H4 (cell line): ENCODE data around the gene DUSP9. TPM values are rescaled to one million over a fixed set of nuclear protein-coding genes. Genes with fewer than 3 reads are reported as not detected.

ENCODE experiments used
- DNase-seq: peaks from one replicate; pipeline ENCODE4 v3.0.0-alpha.2; 2015; ENCODE audit warnings: low spot score
- total RNA-seq: library from RNA; depleted of rRNA; stranded (reverse); fragments of >200 nt; shearing (Covaris generic); gene quantifications from 2 replicates; pipeline ENCODE4 v1.2.3, GENCODE V29; 2014

Gene DUSP9
- total RNA-seq, 1 experiment from 2014 or later, result 1.3 TPM

DNA sequence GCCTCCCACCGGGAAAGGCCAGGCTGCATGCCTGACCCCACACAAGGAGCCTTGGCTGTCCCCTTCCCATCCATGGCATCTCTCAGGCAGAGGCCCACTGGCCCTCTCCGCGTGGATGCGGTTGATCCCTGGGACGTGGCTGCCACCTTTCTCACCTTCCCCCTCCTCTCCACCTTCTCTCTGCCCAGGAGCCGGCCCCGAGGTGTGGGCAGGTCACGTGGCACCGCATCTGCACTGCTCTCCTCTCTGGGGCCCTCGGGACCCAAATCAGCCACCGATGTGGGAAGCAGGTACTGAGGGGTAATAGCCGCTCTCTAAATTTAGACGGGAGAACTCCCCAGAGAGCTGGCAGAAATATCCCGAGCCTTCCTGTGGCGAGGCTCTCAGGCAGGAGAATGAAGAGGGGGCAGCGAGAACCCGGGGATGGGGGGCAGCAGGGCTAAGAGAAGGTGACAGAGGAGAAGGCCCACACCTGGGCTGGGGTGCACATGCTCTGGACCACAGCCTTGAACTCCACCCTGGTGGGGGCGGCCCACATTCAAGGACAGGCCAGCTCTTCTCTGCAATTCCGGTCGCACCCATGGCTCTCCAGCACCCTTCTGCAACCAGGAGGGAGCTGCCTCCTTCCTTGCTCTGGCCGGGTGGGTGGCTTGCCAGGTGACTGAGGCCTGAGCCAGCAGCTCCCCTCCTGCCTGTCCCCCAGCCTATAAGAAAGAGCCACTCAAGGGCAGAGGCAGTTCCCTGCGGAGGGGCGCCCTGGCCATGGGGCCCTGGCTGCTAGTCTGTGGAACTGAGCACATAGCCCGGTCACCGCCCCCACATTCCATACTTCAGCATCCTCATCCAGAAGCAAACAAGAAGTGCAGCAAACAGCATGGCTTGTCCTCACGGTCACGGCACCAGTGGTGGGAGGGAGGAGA lies 9.6 kb upstream of the DUSP9 start:
- DNase-seq, result no peak

DNA sequence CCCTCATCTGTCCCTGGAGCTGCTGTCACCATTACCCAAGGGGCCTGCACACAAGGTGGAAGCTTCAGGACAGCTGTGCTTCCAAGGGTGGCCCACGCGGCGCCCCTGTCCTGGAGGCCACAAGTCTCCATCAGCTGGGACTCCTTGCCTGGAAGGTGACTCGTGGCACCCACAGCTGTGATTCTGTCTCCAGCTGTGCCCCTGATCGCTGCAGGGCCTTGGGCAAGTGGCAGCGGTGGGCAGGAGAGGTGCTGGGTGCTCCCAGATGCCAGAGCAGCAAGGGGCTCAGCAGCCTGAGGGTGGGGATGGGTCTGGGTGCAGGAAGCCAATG lies 9.0 kb upstream of the DUSP9 start:
- no peak for DNase-seq

DNA sequence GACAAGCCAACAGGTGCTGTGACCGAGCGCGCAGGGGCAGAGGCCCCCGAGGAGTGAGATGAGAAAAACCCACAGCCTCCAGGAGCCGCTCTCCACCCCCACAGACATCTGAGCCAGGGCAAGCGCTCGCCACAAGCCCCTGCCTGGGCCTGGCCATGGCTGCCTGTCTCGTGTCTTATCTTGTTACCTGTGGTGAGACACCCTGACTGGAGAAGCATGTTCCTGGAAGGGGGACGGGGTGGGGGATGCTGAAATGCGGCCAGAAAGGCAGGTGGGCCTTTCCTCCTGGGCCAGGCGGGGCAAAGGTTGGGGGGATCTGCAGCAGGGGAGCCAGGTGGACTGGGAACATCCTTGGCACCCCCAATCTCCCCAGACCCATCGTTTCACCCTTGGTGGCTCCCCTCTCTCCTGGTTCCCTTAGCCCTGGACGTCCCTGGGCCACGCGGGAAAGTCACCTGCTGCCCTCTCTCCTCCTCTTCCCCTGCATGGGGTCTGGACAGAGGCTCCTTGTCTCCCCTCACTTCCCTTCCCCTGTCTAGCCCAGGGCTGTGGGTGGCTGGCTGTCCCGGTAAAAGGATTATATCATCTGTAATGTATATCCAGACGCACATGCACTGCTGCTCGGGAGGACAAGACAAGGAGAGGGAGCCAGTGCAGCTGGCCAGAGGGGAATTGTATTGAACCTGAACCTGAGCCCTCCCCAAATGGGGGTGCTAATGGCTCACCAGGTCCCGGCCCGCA lies 8.4 kb upstream of the DUSP9 start:
- DNase-seq, result no peak

DNA sequence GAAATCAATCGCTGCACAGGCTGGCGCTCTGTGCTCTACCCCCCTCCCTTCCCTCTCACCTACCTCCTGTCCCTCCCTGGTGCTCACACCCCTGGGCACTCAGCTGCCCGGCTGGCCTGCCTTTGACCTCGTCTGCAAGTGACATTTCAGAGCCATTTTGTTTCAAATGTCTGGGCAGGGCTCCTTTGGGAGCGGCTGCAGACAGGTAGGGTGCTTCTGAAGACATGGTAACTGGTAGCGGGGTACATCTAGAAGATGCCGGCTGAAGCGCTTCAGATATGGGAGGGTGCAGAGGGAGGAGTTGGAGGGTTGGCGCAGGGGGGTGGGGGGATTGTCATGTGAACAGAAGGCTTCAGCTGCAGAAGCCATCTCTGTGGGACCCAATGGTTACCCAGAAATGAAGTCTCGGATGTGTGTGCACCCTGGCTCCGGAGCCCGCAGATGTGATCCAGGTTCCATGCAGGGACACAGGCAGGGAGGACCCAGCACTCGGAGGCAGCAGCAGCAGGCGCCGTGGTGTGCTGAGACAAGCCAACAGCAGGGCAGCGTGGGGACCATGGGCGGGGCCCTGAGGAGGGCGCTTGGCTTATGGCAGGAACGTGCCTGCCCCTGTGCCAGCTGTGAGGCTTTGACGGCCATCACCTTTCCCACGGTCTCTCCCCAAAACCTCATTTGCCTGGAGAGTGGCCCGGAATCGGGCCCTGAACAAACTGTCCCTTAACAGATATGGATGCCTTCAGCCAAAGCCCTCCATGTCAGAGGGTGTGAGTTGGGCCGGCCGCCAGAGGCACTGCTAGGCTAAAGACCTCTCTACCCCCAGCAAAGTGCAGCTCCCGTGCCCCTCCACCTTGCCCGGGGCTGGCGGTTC lies 7.6 kb upstream of the DUSP9 start:
- DNase-seq, result no peak

DNA sequence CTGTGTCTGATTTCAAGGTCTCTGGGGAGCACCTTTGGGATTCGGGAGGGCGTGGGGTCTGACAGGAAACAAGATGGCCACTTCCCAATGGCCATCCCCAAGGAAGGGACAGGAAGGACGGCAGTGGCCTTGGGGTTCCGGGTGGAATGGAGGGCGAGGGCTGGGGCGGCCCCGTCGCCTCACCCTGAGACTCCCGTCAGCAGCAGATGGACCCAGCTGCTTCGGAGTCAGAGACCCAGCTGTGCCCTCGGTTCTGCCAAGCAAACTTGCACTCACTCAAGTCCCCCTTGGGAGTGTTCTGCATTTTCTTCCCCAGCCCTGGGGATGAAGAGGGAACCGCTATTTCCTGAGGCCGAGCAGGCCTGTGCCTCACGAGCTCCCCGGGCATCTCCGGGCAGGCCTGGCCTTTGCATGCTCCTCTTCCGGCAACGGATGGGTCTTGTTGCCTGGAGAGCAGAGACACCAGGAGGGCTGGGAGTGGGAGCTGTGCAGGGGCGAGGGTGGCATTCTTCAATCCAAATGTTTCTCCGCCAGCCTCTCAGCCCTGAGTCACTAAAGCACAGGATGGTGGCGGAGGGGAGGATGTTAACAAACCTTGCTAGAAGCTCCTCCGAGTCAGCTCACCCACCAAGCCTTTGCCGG lies 6.8 kb upstream of the DUSP9 start:
- DNase-seq, result no peak

DNA sequence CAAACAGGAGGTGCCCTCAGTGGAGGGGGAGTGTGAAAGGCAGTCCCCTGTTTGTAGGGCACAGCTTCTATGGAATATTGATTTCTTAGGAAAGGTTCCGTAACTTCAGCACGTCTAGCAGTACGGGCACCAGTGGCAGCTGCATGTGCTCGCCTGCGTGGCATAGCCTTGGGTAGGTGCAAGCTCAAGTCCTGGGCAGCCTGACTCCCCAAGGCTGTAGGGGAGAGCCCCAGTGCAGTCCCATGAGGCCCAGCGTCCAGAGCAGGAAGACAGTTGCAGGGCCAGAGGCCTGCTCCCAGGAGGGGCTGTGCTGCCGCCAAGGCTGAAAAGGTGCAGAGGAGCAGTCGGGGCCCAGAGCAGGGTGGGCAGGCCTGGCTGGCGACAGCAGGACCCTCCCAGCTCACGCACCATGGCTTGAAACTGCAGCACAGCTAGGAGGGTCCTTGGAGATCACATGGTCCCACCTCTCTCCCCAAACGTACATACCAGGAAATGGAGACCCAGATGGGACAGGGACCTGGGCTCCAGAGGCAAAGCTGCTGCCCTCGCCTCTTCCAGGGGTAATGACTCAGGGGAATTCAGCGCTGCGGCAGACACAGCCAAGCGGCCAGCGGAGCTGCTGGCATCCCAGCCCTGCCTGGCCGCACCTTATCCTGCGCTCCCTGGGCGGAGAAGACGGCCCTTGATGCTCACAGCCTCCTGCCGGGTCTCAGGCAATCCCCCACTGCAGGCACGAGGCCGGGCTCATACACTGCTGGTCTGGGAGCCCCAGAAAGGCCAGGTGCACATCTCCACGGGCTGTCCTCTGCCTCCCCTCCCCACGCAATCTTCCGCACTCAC lies 6.0 kb upstream of the DUSP9 start:
- DNase-seq, result no peak

DNA sequence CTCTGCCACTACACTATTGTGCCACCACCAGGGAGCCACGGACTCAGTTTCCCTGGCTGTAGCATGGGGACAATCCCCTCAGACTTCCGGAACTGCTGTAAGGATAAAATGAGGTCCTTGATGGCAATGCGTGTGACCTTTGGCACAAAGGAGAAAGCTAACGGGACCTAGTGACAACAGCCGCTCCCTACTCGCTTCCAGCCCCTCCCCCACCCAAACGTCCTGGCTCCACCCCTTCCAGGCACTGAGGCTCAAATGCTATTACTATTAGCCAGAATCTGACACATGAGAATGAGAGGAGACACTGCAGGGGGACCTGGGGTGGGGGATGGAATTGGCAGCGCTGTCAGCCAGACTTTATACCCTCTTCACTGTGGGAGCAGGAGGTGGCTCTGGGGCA lies 5.4 kb upstream of the DUSP9 start:
- DNase-seq, result no peak

DNA sequence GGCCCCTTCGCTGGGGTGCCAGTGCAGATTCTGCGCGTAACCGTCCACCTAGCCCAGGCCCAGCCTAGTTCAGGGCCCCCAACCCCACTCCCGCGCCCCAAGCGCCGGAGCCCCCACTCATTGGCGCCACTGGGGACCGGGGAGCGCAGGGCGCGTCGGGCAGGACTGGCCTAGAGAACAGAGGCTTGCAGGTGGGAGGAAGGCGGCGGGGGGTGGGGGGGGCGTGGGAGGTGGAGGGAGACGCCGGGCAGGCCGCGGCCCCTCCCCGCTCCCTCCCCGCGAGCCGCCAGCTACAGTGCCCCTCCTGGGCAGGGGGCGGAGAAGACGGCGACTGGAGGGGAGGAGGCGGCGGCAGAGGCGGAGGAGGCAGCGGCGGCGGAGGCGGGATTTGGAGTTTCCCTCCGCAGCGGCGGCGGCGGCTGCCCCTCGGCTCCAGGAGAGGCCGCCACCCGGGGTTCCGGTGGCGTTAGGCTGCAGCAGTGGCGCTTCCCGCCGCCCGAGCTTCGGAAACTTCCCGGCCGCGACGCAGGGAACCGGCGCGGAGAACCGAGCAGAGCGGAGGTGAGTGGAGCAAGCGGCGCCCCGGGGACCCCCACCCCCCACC lies 4.8 kb upstream of the DUSP9 start:
- no peak for DNase-seq

DNA sequence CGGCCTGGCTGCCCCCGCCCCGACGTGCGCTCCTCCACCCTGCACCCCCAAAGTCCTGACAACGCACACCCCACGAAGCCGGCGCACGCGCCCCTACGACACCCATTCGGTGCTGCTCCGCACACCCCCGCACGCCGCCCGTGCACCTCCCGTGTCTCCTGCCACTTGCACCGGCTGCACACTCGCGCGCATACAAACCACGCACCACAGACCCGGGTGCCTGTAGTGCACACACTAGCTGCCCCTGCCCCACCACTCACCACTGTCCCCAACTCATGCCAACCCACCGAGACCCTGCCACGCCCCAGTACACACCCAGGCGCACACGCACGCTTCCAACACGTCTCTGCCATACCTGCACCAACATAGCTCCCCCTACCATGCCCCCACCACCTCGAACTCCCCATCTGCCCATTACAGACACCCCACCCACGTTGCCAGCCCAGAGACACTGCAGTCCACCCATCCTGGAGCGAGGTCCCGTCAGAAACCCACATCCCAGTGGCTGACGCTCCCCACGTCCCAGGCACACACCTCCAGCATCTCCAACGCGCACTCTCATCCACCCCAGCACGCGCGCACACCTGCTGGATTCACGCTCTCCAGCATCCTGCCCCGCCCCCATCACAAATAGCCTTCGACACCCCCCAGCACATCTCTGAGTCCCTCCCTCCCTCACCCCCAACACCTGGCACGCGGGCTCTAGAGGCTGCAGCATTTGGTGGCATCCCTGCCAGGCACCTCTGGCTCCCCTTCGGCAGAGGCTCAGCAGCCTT lies 4.2 kb upstream of the DUSP9 start:
- DNase-seq, result no peak

DNA sequence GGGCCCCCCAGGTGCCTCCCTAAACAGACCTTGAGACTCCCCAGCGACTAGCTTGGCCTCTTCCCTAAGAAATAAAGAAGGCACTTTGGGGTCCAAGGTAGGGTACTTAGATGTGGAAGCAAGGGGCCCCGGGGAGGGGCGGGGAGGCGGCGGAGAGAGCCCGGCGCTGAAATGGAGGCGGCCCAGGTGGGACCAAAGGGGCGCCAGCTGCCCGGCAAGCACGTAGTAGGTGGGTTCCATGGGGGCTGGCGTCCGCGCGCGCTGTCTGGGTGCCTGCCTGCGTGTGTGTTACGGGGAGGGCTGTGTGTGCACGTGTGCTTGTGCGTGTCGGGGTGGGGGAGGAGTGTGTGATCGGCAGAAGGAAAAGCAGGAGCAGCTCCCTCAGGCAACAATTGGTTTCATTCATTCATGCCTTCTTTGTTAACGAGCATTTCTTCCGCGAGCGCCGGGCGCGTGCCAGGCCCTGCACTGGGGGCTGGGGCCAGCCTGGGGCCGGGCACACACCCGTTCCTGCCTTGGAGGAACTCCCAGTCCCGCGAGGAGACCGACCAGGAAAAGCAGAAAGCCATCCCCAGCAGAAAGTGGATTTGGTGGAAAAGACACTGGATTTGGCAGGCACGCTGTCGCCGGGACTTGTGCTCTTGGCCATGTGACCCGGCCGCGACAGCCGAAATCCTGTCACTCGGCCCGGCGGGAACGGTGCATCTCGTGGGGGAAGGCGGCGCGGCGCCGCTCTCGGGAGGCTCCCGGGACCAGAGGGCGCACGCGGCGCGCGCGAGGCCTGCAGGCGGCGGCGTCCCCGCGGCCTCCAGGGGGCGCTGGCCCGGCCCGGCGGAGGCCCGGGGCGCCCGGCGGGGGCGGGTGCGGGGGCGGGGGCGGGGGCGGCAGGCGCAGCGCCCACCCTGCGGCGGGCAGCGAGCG lies 3.3 kb upstream of the DUSP9 start:
- DNase-seq, result no peak

DNA sequence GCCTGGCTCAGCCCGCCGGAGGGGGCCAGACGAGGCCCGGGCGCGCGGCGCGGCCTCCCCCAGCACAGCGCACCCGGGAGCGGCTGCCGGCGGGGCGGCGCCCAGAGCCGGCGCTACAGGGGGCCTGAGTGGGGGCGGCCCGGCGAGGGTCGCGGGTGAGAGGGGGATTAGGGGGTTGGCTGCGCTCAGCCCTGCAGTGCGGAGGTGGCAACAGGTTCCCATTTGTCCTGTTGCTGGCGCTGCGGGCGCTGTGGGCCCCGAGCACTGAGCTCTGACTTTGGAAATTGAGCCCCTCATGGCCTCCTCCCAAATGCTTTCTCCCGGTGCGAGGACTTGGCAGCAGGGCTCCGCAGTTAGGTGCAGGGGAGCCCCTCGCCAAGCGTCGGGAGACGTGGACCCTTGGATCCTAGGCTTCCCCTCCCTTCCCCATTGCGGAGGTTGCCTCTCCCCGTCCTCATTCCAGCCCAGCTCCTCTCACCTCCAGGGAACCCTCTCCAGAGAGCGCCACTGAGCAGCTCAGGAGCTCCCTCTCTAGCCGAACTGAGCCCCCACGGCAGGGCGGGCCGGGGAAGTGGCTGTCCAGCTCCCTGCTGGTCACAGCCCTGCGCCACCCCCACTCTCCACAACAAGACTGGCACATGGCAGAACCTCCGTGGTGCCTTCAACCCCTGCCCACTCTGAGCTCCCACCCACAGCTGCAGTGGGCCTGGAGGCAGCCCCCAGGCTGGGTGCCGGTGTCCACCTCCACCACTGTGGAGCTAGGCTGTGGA lies 2.5 kb upstream of the DUSP9 start:
- DNase-seq, result no peak

DNA sequence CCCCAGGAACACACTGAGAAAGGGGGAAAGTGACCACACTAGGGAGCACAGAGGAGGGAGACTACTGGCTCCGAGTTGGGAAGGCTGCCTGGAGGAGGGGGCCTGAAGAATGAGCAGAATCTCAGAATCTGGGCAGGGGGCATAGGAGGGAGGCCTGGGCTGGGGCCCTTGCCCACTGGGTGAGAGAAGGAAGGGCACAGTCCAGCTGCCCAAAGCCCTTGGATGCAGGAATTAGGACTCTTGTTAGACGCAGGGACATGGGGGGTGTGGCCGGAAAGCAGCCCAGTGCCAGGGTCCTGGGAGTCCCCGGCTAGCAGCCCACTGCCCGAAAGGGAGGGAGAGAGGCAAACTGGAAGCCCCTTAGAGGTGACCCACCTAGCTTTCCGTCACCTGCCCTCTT lies 1.9 kb upstream of the DUSP9 start:
- no peak for DNase-seq

DNA sequence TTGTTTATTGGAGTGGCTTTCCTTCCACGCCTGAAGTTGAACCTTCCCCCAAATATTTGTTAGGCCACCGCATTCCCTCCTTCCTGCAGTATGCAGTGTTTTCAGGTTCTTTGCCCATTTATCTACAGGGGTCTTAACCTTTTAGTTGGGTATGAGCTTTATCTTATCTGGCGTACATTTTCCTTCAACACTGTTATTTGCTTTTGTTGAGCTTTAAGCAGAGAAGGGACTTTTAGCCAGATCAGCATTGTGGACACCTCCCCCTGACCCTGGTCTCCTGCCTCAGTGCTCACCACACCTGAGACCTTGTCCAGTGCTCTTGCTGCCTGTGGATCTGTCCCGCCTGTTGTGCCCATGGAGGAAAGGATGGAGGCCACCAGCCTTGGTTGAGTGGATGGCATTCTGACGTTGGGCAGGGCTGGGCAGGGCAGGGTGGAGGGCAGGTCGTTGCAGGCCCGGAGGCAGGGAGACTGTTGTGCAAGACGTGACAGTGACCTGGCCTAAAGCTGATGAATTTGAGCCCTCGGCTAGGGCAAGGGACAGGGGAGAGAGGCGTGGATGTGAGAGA lies 998 bp upstream of the DUSP9 start:
- DNase-seq, result no peak

DNA sequence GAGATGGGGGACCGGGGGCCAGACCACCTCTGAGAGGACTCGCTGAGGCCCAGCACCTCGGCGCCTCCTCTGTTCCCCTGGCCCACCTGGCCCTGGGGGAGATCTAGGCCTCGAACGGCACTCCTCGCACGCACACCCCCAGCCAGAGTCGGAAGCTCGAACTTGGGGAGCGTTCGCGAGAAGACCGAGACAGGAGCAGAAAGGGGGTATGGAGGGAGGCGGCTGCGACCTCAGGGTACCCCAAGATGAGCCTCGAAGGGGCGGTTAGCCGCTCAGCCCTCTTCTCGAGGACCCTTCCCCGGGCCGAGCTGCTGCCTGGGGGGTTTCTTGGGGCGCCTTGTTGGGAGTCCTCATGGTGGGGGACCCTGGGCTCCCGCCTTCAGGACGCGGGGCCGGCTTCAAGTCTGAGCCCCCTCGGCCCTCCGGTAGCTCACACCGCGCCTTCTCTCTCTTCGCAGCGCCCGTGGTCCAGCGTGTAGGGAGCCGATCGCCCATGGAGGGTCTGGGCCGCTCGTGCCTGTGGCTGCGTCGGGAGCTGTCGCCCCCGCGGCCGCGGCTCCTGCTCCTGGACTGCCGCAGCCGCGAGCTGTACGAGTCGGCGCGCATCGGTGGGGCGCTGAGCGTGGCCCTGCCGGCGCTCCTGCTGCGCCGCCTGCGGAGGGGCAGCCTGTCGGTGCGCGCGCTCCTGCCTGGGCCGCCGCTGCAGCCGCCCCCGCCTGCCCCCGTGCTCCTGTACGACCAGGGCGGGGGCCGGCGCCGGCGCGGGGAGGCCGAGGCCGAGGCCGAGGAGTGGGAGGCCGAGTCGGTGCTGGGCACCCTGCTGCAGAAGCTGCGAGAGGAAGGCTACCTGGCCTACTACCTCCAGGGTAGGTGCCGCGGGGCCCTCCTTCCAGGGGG lies 706 bp downstream of the DUSP9 start:
- DNase-seq, result no peak

DNA sequence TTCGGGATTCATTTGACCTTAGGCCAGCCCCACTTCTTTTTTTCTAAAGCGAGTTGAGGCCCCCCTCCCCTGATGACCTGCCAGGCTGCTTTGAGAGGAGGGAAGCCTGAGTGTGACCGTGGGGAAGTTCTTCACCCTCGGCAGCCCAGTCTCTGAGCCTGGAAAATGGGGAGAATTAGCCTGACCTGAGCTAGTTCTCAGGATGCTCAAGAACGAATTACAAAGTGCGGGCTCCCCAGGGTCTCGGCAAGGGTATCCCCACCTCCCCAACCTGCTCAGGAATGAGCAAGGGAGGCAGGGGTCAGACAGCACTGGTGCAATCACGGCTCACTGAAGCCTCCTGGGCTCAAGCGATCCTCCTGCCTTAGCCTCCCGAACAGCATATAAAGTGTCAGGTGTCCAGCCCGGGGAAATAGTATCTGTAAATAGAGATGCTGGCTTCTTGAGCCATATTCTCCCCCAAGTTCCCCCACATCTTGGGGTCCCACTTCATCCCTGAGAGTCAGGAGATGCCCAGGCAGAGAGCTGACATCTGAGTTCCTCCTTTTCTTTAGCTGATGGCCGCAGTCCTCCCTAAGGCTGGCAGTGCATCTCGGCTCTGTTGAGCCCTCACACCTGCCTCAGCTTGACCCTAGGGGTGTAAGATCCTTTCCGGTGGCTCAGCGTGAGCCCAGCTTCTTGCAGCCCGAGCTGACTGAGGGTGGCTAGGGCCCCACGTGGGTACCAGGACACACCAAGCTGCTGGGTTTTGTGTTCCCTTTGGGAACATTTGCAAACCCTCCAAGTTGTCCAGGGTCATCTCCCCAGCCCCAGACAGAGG lies 1.6 kb downstream of the DUSP9 start:
- DNase-seq, result no peak
